H1 (cell line): ENCODE measurements around the gene IPO9. TPM values are rescaled to one million over a fixed set of nuclear protein-coding genes. Genes with fewer than 3 reads are reported as not detected.

Experiments used
- CTCF ChIA-PET: fragments of 300-600 bp; sonication (Branson Sonifier 250); formaldehyde crosslinking; loops from one replicate; lab custom pipeline; 2021; ENCODE audit not compliant: partially characterized antibody; lab: Charles Lee
- POLR2A ChIA-PET: fragments of 300-600 bp; sonication (Branson Sonifier 250); formaldehyde crosslinking; loops from one replicate; lab custom pipeline; 2021; ENCODE audit warnings: inconsistent platforms; ENCODE audit not compliant: partially characterized antibody; lab: Charles Lee
- DNase-seq, 2 experiments: peaks; one replicate each; pipeline versions ENCODE4 v3.0.0 to v3.0.0-alpha.2; 2010 to 2022; ENCODE audit warnings: low spot score in 2 of 2, low read depth in 1 of 2, mixed read lengths in 1 of 2
- FAIRE-seq: peaks from 2 replicates; lab custom pipeline; 2011; peaks lifted over from hg19 to GRCh38; lab: Jason Lieb, UNC
- H2AFZ ChIP-seq: 2 replicates; pipeline ENCODE4 v1.8.1; 2012; ENCODE audit warnings: low read length, inconsistent platforms
- H2AK5ac ChIP-seq: 2 replicates; pipeline ENCODE4 v1.6.1; 2013; ENCODE audit warnings: low read depth, low read length
- H2BK120ac ChIP-seq: replicated peaks from 2 replicates; pipeline ENCODE3; 2013; ENCODE audit warnings: low read depth, low read length, inconsistent platforms
- H2BK12ac ChIP-seq: 2 replicates; pipeline ENCODE4 v1.6.1; 2013; ENCODE audit warnings: low read depth, low read length
- H2BK15ac ChIP-seq: 2 replicates; pipeline ENCODE4 v1.6.1; 2013; ENCODE audit warnings: low read length
- H2BK20ac ChIP-seq: 2 replicates; pipeline ENCODE4 v1.6.1; 2013; ENCODE audit warnings: low read length
- H2BK5ac ChIP-seq: 2 replicates; pipeline ENCODE4 v1.6.1; 2013; ENCODE audit warnings: low read depth, low read length
- H3K14ac ChIP-seq: 2 replicates; pipeline ENCODE4 v1.6.1; 2013; ENCODE audit warnings: inconsistent platforms; ENCODE audit not compliant: insufficient read length
- H3K18ac ChIP-seq: 2 replicates; pipeline ENCODE4 v1.6.1; 2013; ENCODE audit warnings: low read length; ENCODE audit errors: extremely low read depth
- H3K23ac ChIP-seq: 2 replicates; pipeline ENCODE4 v1.6.1; 2013; ENCODE audit warnings: inconsistent platforms; ENCODE audit not compliant: insufficient read length
- H3K23me2 ChIP-seq: 2 replicates; pipeline ENCODE4 v1.6.1; 2013; ENCODE audit warnings: low read depth, low read length
- H3K27ac ChIP-seq: 2 replicates; pipeline ENCODE4 v1.6.1; 2011; ENCODE audit warnings: low read depth, low read length, inconsistent platforms
- H3K27me3 ChIP-seq, 4 experiments: replicated peaks in 1 of 4; 1 replicate in 1 of 4; 2 replicates in 3 of 4; pipeline versions ENCODE4 v1.6.1 to v1.8.1; 2011 to 2013; ENCODE audit warnings: low read length in 3 of 4, mild to moderate bottlenecking in 3 of 4, inconsistent platforms in 2 of 4, mixed read lengths in 2 of 4, moderate library complexity in 1 of 4; ENCODE audit not compliant: control insufficient read depth in 3 of 4, insufficient read depth in 3 of 4; ENCODE audit errors: extremely low read depth in 1 of 4
- H3K36me3 ChIP-seq, 4 experiments: 2 replicates each; pipeline versions ENCODE4 v1.6.1 to v1.8.1; 2011 to 2013; ENCODE audit warnings: mild to moderate bottlenecking in 4 of 4, low read length in 3 of 4, moderate library complexity in 2 of 4, control low read depth in 1 of 4, inconsistent platforms in 1 of 4; ENCODE audit not compliant: insufficient read depth in 4 of 4, control insufficient read depth in 2 of 4
- H3K4ac ChIP-seq: replicated peaks from 2 replicates; pipeline ENCODE3; 2013; ENCODE audit warnings: low read length, low read depth, mixed read lengths, inconsistent platforms; ENCODE audit not compliant: insufficient read length
- H3K4me1 ChIP-seq, 4 experiments: replicated peaks in 1 of 4; 1 replicate in 1 of 4; 2 replicates in 3 of 4; pipeline versions ENCODE4 v1.6.1 to v1.8.1; 2011 to 2013; ENCODE audit warnings: low read length in 3 of 4, inconsistent platforms in 2 of 4, mixed read lengths in 1 of 4; ENCODE audit not compliant: insufficient read depth in 4 of 4, control insufficient read depth in 3 of 4
- H3K4me2 ChIP-seq, 2 experiments: 2 replicates each; pipeline versions ENCODE4 v1.6.1 to v1.8.1; 2011 to 2013; ENCODE audit warnings: low read depth in 2 of 2, low read length in 2 of 2, control low read depth in 1 of 2, inconsistent platforms in 1 of 2, mild to moderate bottlenecking in 1 of 2; ENCODE audit not compliant: insufficient read depth in 1 of 2
- H3K4me3 ChIP-seq, 4 experiments: fragments of 200-600, 300-600 bp in 1 of 4; sonication (generic), shearing (Covaris generic), sonication (Bioruptor Twin) in 1 of 4; 2 replicates each; pipeline versions ENCODE4 v1.5.1 to v1.8.1; 2011 to 2016; ENCODE audit warnings: low read length in 4 of 4, low read depth in 3 of 4, control low read depth in 2 of 4, inconsistent platforms in 2 of 4, mild to moderate bottlenecking in 2 of 4, mixed read lengths in 1 of 4, moderate library complexity in 1 of 4; ENCODE audit not compliant: insufficient read depth in 2 of 4; ENCODE audit errors: extremely low read depth in 1 of 4
- H3K56ac ChIP-seq: replicated peaks from 2 replicates; pipeline ENCODE3; 2013; ENCODE audit warnings: low read depth, mild to moderate bottlenecking, mixed read lengths, low read length, inconsistent platforms; ENCODE audit not compliant: insufficient read length
- H3K79me1 ChIP-seq: 2 replicates; pipeline ENCODE4 v1.6.1; 2013; ENCODE audit warnings: low read depth, low read length, control low read depth
- H3K79me2 ChIP-seq, 2 experiments: 2 replicates each; pipeline versions ENCODE4 v1.6.1 to v1.8.1; 2012 to 2013; ENCODE audit warnings: low read length in 2 of 2, mild to moderate bottlenecking in 2 of 2, inconsistent platforms in 1 of 2; ENCODE audit not compliant: insufficient read depth in 2 of 2, control insufficient read depth in 1 of 2
- H3K9ac ChIP-seq, 4 experiments: replicated peaks in 1 of 4; 1 replicate in 1 of 4; 2 replicates in 3 of 4; pipeline versions ENCODE4 v1.6.1 to v1.8.1; 2011 to 2013; ENCODE audit warnings: low read depth in 3 of 4, low read length in 3 of 4, control low read depth in 2 of 4, mild to moderate bottlenecking in 2 of 4, moderate library complexity in 2 of 4, inconsistent platforms in 1 of 4; ENCODE audit errors: extremely low read depth in 1 of 4
- H3K9me3 ChIP-seq, 2 experiments: 2 replicates each; pipeline versions ENCODE4 v1.6.1 to v1.8.1; 2012 to 2013; ENCODE audit warnings: mild to moderate bottlenecking in 2 of 2, moderate library complexity in 2 of 2, control low read depth in 1 of 2, inconsistent platforms in 1 of 2, low read depth in 1 of 2, low read length in 1 of 2, mixed read lengths in 1 of 2; ENCODE audit not compliant: insufficient read depth in 2 of 2
- H4K20me1 ChIP-seq, 2 experiments: replicated peaks in 1 of 2; 2 replicates each; pipeline versions ENCODE3 to v1.8.1; 2011 to 2013; ENCODE audit warnings: inconsistent platforms in 2 of 2, low read length in 2 of 2, mild to moderate bottlenecking in 1 of 2; ENCODE audit not compliant: insufficient read depth in 2 of 2, control insufficient read depth in 1 of 2
- H4K5ac ChIP-seq: 2 replicates; pipeline ENCODE4 v1.6.1; 2013; ENCODE audit warnings: low read length, low read depth, mixed read lengths, inconsistent platforms; ENCODE audit not compliant: insufficient read length
- H4K8ac ChIP-seq: 2 replicates; pipeline ENCODE4 v1.8.0; 2013; ENCODE audit warnings: mild to moderate bottlenecking, moderate library complexity, low read length, inconsistent platforms; ENCODE audit not compliant: insufficient read depth; ENCODE audit errors: extremely low read depth
- H4K91ac ChIP-seq: replicated peaks from 2 replicates; pipeline ENCODE3; 2013; ENCODE audit warnings: low read length, mixed read lengths, inconsistent platforms; ENCODE audit not compliant: insufficient read length
- EP300 ChIP-seq, 2 experiments: IDR thresholded peaks; 1 replicate in 1 of 2; 2 replicates in 1 of 2; pipeline ENCODE4 v1.6.1; 2011 to 2012; ENCODE audit warnings: low read depth in 2 of 2, low read length in 2 of 2, mild to moderate bottlenecking in 2 of 2, borderline replicate concordance in 1 of 2, inconsistent platforms in 1 of 2, moderate library complexity in 1 of 2
- GTF2F1 ChIP-seq: IDR thresholded peaks from 2 replicates; pipeline ENCODE4 v1.6.1; 2012; ENCODE audit warnings: low read depth, low read length, improper control_type of control experiment, borderline replicate concordance
- HDAC6 ChIP-seq: IDR thresholded peaks from one replicate; pipeline ENCODE4 v1.7.1; 2012; ENCODE audit warnings: low read depth, mild to moderate bottlenecking, inconsistent platforms, low read length, moderate library complexity
- KDM5A ChIP-seq: fragments of 200-600 bp; IDR thresholded peaks from 2 replicates; pipeline ENCODE4 v1.7.1; 2012; ENCODE audit warnings: mild to moderate bottlenecking, low read length, inconsistent platforms, mixed read lengths
- MAX ChIP-seq: IDR thresholded peaks from 2 replicates; pipeline ENCODE4 v1.6.1; 2012; ENCODE audit warnings: inconsistent platforms
- RNF2 ChIP-seq: fragments of 200-900, 300-1000 bp; sonication (generic); IDR thresholded peaks from 2 replicates; pipeline ENCODE4 v1.7.1; 2016; ENCODE audit warnings: borderline replicate concordance, low read depth, mild to moderate bottlenecking, antibody characterized with exemption, low read length; ENCODE audit not compliant: poor library complexity, severe bottlenecking; ENCODE audit errors: missing control alignments
- SIN3A ChIP-seq, 2 experiments: IDR thresholded peaks in 1 of 2; conservative IDR thresholded peaks in 1 of 2; 2 replicates each; pipeline ENCODE4 v1.6.1; 2011 to 2012; ENCODE audit warnings: low read length in 2 of 2, improper control_type of control experiment in 1 of 2, low read depth in 1 of 2, mild to moderate bottlenecking in 1 of 2
- TAF1 ChIP-seq: IDR thresholded peaks from 2 replicates; pipeline ENCODE4 v1.6.1; 2011; ENCODE audit warnings: mild to moderate bottlenecking, low read depth, low read length
- TBP ChIP-seq: IDR thresholded peaks from 2 replicates; pipeline ENCODE4 v1.6.1; 2011; ENCODE audit warnings: low read depth, low read length, improper control_type of control experiment
- WGBS, 2 experiments: shearing (Covaris generic) in 1 of 2; methylation state at CpG; one replicate each; pipeline versions ENCODE4 v1.1.6 to v1.1.7; 2013 to 2015; ENCODE audit warnings: low lambda C conversion rate in 2 of 2, mixed read lengths in 2 of 2, inconsistent platforms in 1 of 2, low coverage in 1 of 2, missing lambda C conversion rate in 1 of 2; ENCODE audit not compliant: insufficient replicate concordance in 2 of 2, insufficient coverage in 1 of 2, insufficient read length in 1 of 2; ENCODE audit errors: extremely low coverage in 1 of 2, missing lambda C conversion rate in 1 of 2; 5-methylcytosine and 5-hydroxymethylcytosine counted together
- polyA plus RNA-seq, 7 experiments: library from polyadenylated mRNA; depleted of rRNA in 3 of 7; stranded (reverse) in 5 of 7; unstranded in 2 of 7; fragments of >200 nt in 5 of 7; fragments of 200-250 nt in 2 of 7; gene quantifications; 1 replicate in 5 of 7; 2 replicates in 1 of 7; 4 replicates in 1 of 7; pipeline versions ENCODE4 v1.2.1 to v1.2.3, GENCODE V29; 2011 to 2013; ENCODE audit warnings: missing spikeins in 2 of 7, mixed read lengths in 2 of 7
- total RNA-seq: library from RNA; stranded (reverse); fragmentation: NEBNext Ultra II Directional; extraction: Animal tissue kit (Norgen Biotek cat#: 25700); gene quantifications from 2 replicates; pipeline ENCODE4 v1.2.1, GENCODE V29; 2021
- TF ChIP-seq, protein P1 (sequence below): IDR thresholded peaks from 2 replicates; pipeline ENCODE4 v1.6.1; 2011; ENCODE audit warnings: low read depth, mild to moderate bottlenecking, low read length; ENCODE audit not compliant: insufficient read depth

Gene IPO9
- total and polyA plus RNA-seq, 2 of the 8 experiments (the other 6 are each of a cell fraction or from before 2014, with no cell fraction given), result 61.0 to 122 TPM

- TF ChIP-seq TBP (no peak), SIN3A (conservative IDR thresholded peaks at IDR 0.05 in 1 of 2, IDR thresholded peaks at IDR 0.05 in 1 of 2; ENCODE audit: low read depth in 1 of 2, low read length in 2 of 2) (no peak), EP300 (IDR thresholded peaks at IDR 0.05; ENCODE audit: borderline replicate concordance in 1 of 2, low read depth in 2 of 2, low read length in 2 of 2) (no peak), HDAC6 (no peak), RNF2 (no peak), GTF2F1 (no peak), MAX (no peak), KDM5A (no peak), TAF1 (no peak)
- TF ChIP-seq, protein P1, sequence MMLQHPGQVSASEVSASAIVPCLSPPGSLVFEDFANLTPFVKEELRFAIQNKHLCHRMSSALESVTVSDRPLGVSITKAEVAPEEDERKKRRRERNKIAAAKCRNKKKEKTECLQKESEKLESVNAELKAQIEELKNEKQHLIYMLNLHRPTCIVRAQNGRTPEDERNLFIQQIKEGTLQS, result no peak
- no peak overlapping the region for H4K5ac ChIP-seq
- no peak overlapping the region for H3K18ac ChIP-seq
- no peaks in the 10 kb centered on the region for H3K79me2 ChIP-seq
- no peaks in the 10 kb centered on the region for H3K79me1 ChIP-seq
- no peak overlapping the region for H2BK20ac ChIP-seq
- ChIA-PET POLR2A (interaction anchor here (0.7 to 1.3 kb wide), 2 partner anchors 9 to 32 kb away, joined by 3 read pairs; partner anchors contain the start of gene LMOD1), CTCF (interaction anchor here (1.1 to 12.4 kb wide), 4 partner anchors 20 to 85 kb away, joined by 4 to 147 read pairs (median 12); no protein-coding TSS in a partner anchor)
- no peak for FAIRE-seq
- no peaks in the 10 kb centered on the region for H3K23me2 ChIP-seq
- peaks cover 0 to 4% (median 1%) of the 10 kb centered on the region in 4 experiments; a peak in 5 of 7 replicates for H3K4me1 ChIP-seq
- no peak overlapping the region for H2BK12ac ChIP-seq
- no peak overlapping the region for H2BK5ac ChIP-seq
- no peak overlapping the region for H3K14ac ChIP-seq
- H3K27me3 ChIP-seq, result no peaks in the 10 kb centered on the region
- H3K9me3 ChIP-seq, result no peaks in the 10 kb centered on the region
- no peak overlapping the region for H4K91ac ChIP-seq
- no peak overlapping the region for H2AK5ac ChIP-seq
- no peaks in the 10 kb centered on the region for H3K36me3 ChIP-seq
- no peak overlapping the region for H3K4me3 ChIP-seq
- no peak overlapping the region for H2BK120ac ChIP-seq
- H4K20me1 ChIP-seq, result no peaks in the 10 kb centered on the region
- no peak overlapping the region for H2AFZ ChIP-seq
- H2BK15ac ChIP-seq, result no peak overlapping the region
- no peak overlapping the region for H3K4me2 ChIP-seq
- H3K23ac ChIP-seq, result no peak overlapping the region
- H3K9ac ChIP-seq, result no peak overlapping the region
- WGBS, 2 experiments, result 92% methylated on average over 12 of the region's 14 CpGs; no CpG with 5 or more reads in 1 of the 2 experiments
- no peak overlapping the region for H3K4ac ChIP-seq
- no peak overlapping the region for H3K27ac ChIP-seq
- H3K56ac ChIP-seq, result no peak overlapping the region
- H4K8ac ChIP-seq, result no peak overlapping the region; the same call in 1 of the 2 replicates
- DNase-seq, result no peak
Measured at GRCh38 chr1:201914456-201915235, 85.7 kb downstream of the IPO9 start.
